GM23248 (cell line): ENCODE results near the gene TC2N. TPM values are rescaled to one million over a fixed set of nuclear protein-coding genes. Genes with fewer than 3 reads are reported as not detected.

Experiments
- DNase-seq: peaks from one replicate; pipeline ENCODE4 v3.0.0-alpha.2; 2015
- H2AFZ ChIP-seq: fragments of 200-600 bp; sonication (generic); 2 replicates; pipeline ENCODE4 v1.6.1; 2016; ENCODE audit warnings: antibody characterized with exemption
- H3F3A ChIP-seq: fragments of 200-600 bp; sonication (generic); 2 replicates; pipeline ENCODE4 v1.6.1; 2016; ENCODE audit warnings: mild to moderate bottlenecking, antibody characterized with exemption, mixed run types; ENCODE audit not compliant: insufficient read depth
- H3K27ac ChIP-seq: fragments of 200-600 bp; sonication (generic); 2 replicates; pipeline ENCODE4 v1.5.1; 2016; ENCODE audit warnings: mild to moderate bottlenecking
- H3K27me3 ChIP-seq: fragments of 200-600 bp; sonication (generic); replicated peaks from 2 replicates; pipeline ENCODE4 v1.6.1; 2016; ENCODE audit warnings: mild to moderate bottlenecking; ENCODE audit not compliant: insufficient read depth
- H3K36me3 ChIP-seq: fragments of 200-600 bp; sonication (generic); 2 replicates; pipeline ENCODE4 v1.6.1; 2016; ENCODE audit warnings: low read depth, mild to moderate bottlenecking
- H3K4me1 ChIP-seq: fragments of 200-600 bp; sonication (generic); 2 replicates; pipeline ENCODE4 v1.6.1; 2016; ENCODE audit warnings: mild to moderate bottlenecking; ENCODE audit not compliant: insufficient read depth
- H3K4me2 ChIP-seq: fragments of 200-600 bp; sonication (generic); one replicate; pipeline ENCODE4 v1.6.1; 2016; ENCODE audit warnings: mild to moderate bottlenecking; ENCODE audit not compliant: unreplicated experiment
- H3K4me3 ChIP-seq: fragments of 200-600 bp; sonication (generic); 2 replicates; pipeline ENCODE4 v1.5.1; 2016; ENCODE audit warnings: mild to moderate bottlenecking
- H3K79me2 ChIP-seq: fragments of 200-600 bp; sonication (generic); 2 replicates; pipeline ENCODE4 v1.6.1; 2016; ENCODE audit warnings: mild to moderate bottlenecking; ENCODE audit not compliant: insufficient read depth
- H3K9ac ChIP-seq: fragments of 200-600 bp; sonication (generic); 2 replicates; pipeline ENCODE4 v1.6.1; 2016; ENCODE audit warnings: mild to moderate bottlenecking
- H3K9me2 ChIP-seq: fragments of 200-600 bp; sonication (generic); 2 replicates; pipeline ENCODE4 v1.6.1; 2016; ENCODE audit warnings: mixed run types, mild to moderate bottlenecking, moderate library complexity; ENCODE audit not compliant: insufficient read depth
- H3K9me3 ChIP-seq: fragments of 200-600 bp; sonication (generic); one replicate; pipeline ENCODE4 v1.6.1; 2017; ENCODE audit warnings: low read depth
- H4K20me1 ChIP-seq: fragments of 200-600 bp; sonication (generic); 2 replicates; pipeline ENCODE4 v1.6.0; 2016; ENCODE audit not compliant: insufficient read depth
- EZH2 ChIP-seq: fragments of 200-600 bp; sonication (generic); IDR thresholded peaks from 2 replicates; pipeline ENCODE4 v1.6.1; 2018; ENCODE audit warnings: antibody characterized with exemption, mild to moderate bottlenecking; ENCODE audit not compliant: insufficient read depth, poor library complexity, severe bottlenecking
- EZH2phosphoT487 ChIP-seq: fragments of 200-600 bp; sonication (generic); IDR thresholded peaks from 2 replicates; pipeline ENCODE4 v1.6.1; 2018; ENCODE audit warnings: antibody characterized with exemption, moderate library complexity, mild to moderate bottlenecking, low read depth; ENCODE audit not compliant: insufficient read depth
- WGBS, 2 experiments: methylation state at CpG; one replicate each; pipeline ENCODE4 v1.1.6; 2015 to 2017; ENCODE audit warnings: low lambda C conversion rate in 2 of 2, low coverage in 1 of 2; ENCODE audit errors: missing lambda C conversion rate in 2 of 2; 5-methylcytosine and 5-hydroxymethylcytosine counted together
- in situ Hi-C: fragments of 300-500 bp; cut with MboI; formaldehyde crosslinking; loops from 2 replicates; pipeline ENCODE4 v1.15.0; 2020
- polyA plus RNA-seq: library from polyadenylated mRNA; unstranded; fragments of >200 nt; fragmentation: Nextera tagmentation; extraction: Ambion mirVana; gene quantifications from 2 replicates; pipeline ENCODE4 v1.2.1, GENCODE V29; 2016
- total RNA-seq: library from RNA; depleted of rRNA; stranded (reverse); fragments of >200 nt; shearing (Covaris generic); gene quantifications from 2 replicates; pipeline ENCODE4 v1.2.3, GENCODE V29; 2014

Gene TC2N
- total and polyA plus RNA-seq, 2 experiments from 2014 or later, result 0.34 to 0.65 TPM

GRCh38 chr14:91754819-91755218 lies 112.5 kb downstream of the TC2N start:
- Histone ChIP-seq H3K9me2 (no peaks in the 10 kb centered on the region), H3K36me3 (no peaks in the 10 kb centered on the region), H3K27ac (no peak overlapping the region), H4K20me1 (no peaks in the 10 kb centered on the region), H2AFZ (no peak overlapping the region), H3K4me3 (no peak overlapping the region), H3F3A (no peaks in the 10 kb centered on the region), H3K9ac (no peak overlapping the region), H3K4me1 (peaks cover 15% of the 10 kb centered on the region), H3K4me2 (no peak overlapping the region), H3K79me2 (no peaks in the 10 kb centered on the region), H3K9me3 (no peaks in the 10 kb centered on the region), H3K27me3 (no peaks in the 10 kb centered on the region)
- TF ChIP-seq EZH2phosphoT487, result no peak
- TF ChIP-seq EZH2, result no peak
- WGBS, 2 experiments, result 33 to 53% methylated on average over 1 of the region's 1 CpG
- in situ Hi-C loops, result no loop called here
- no peak for DNase-seq

- H3K79me2 ChIP-seq, result no peaks in the 10 kb centered on the region
- H3K4me1 ChIP-seq, result peaks cover 15% of the 10 kb centered on the region
- DNase-seq, result no peak
- in situ Hi-C loops, result no loop called here
- H3K4me2 ChIP-seq, result no peak overlapping the region
- TF ChIP-seq EZH2phosphoT487 (no peak), EZH2 (no peak)
- no peaks in the 10 kb centered on the region for H3K9me2 ChIP-seq
- H4K20me1 ChIP-seq, result no peaks in the 10 kb centered on the region
- H3K36me3 ChIP-seq, result no peaks in the 10 kb centered on the region
- no peak overlapping the region for H3K27ac ChIP-seq
- H3K27me3 ChIP-seq, result no peaks in the 10 kb centered on the region
- no peak overlapping the region for H2AFZ ChIP-seq
- WGBS, 2 experiments, result 96% methylated on average over 1 of the region's 1 CpG
- no peak overlapping the region for H3K4me3 ChIP-seq
- no peaks in the 10 kb centered on the region for H3F3A ChIP-seq
- H3K9me3 ChIP-seq, result no peaks in the 10 kb centered on the region
- H3K9ac ChIP-seq, result no peak overlapping the region
These were observed 113.2 kb downstream of the TC2N start for GRCh38 chr14:91754185-91754584.

- in situ Hi-C loops, result no loop called here
- peak; percentile 69 for DNase-seq
- TF ChIP-seq EZH2phosphoT487, result no peak
- TF ChIP-seq EZH2, result no peak
These were observed 113.7 kb downstream of the TC2N start for GRCh38 chr14:91753501-91754128.

GRCh38 chr14:91752961-91753360 lies 114.4 kb downstream of the TC2N start:
- TF ChIP-seq EZH2phosphoT487, result no peak
- TF ChIP-seq EZH2, result no peak

More at GRCh38 chr14:91753501-91754128, 113.7 kb downstream of the TC2N start:
- no peak overlapping the region for H3K4me3 ChIP-seq
- H3K9me2 ChIP-seq, result no peaks in the 10 kb centered on the region
- H3K9me3 ChIP-seq, result no peaks in the 10 kb centered on the region
- WGBS, 2 experiments, result 41 to 49% methylated on average over 4 of the region's 4 CpGs
- peaks cover 15% of the 10 kb centered on the region for H3K4me1 ChIP-seq
- H3K27me3 ChIP-seq, result no peaks in the 10 kb centered on the region
- no peaks in the 10 kb centered on the region for H3K36me3 ChIP-seq
- H4K20me1 ChIP-seq, result no peaks in the 10 kb centered on the region
- no peak overlapping the region for H3K4me2 ChIP-seq
- H2AFZ ChIP-seq, result no peak overlapping the region
- H3F3A ChIP-seq, result no peaks in the 10 kb centered on the region
- no peaks in the 10 kb centered on the region for H3K79me2 ChIP-seq
- H3K27ac ChIP-seq, result no peak overlapping the region
- H3K9ac ChIP-seq, result no peak overlapping the region

More at GRCh38 chr14:91752961-91753360, 114.4 kb downstream of the TC2N start:
- no peak overlapping the region for H2AFZ ChIP-seq
- in situ Hi-C loops, result no loop called here
- no peaks in the 10 kb centered on the region for H3K27me3 ChIP-seq
- H3K9ac ChIP-seq, result no peak overlapping the region
- H4K20me1 ChIP-seq, result no peaks in the 10 kb centered on the region
- peaks cover 15% of the 10 kb centered on the region for H3K4me1 ChIP-seq
- no peak overlapping the region for H3K4me3 ChIP-seq
- no peak overlapping the region for H3K4me2 ChIP-seq
- H3K36me3 ChIP-seq, result no peaks in the 10 kb centered on the region
- no peak for DNase-seq
- 37 to 42% methylated on average over 1 of the region's 1 CpG for WGBS, 2 experiments
- no peaks in the 10 kb centered on the region for H3K9me3 ChIP-seq
- no peaks in the 10 kb centered on the region for H3F3A ChIP-seq
- H3K27ac ChIP-seq, result no peak overlapping the region
- no peaks in the 10 kb centered on the region for H3K79me2 ChIP-seq
- no peaks in the 10 kb centered on the region for H3K9me2 ChIP-seq
